ENCODE results near the gene ST6GALNAC4.
"Not testable (repeated sequence)": the region's sequence is repeated elsewhere in the genome, so short reads cannot be mapped to it uniquely, and the experiment has no call there.

ST6GALNAC4 gene

GRCh38 chr9:127878001-127878651 is 38.7 kb downstream of the ST6GALNAC4 start:
- H3K4me3 ChIP-seq: peak overlapping the region; percentile 34 to 60 (median 42)

GRCh38 chr9:127877566-127877998 is 39.3 kb downstream of the ST6GALNAC4 start, which contains the start of gene AK1:
Gene AK1, minus strand, starts transcription at chr9:127877675. Its CDS starts 3,058 bp downstream, at chr9:127874617.
- Histone ChIP-seq H3K27ac (peak within 1 kb of the TSS in 20 of 21 experiments; percentile 41 to 90 (median 81)), H3K4me3 (peak within 1 kb of the TSS; percentile 34 to 60 (median 42))

More at GRCh38 chr9:127878001-127878651, 38.7 kb downstream of the ST6GALNAC4 start:
- peak overlapping the region in 17 of 21 experiments; percentile 41 to 90 (median 82) for H3K27ac ChIP-seq

GRCh38 chr9:127876764-127877562 is 39.9 kb downstream of the ST6GALNAC4 start:
- peak overlapping the region; percentile 34 to 60 (median 42) for H3K4me3 ChIP-seq
- H3K27ac ChIP-seq: peak overlapping the region in 20 of 21 experiments; percentile 41 to 90 (median 81)

- H3K4me3 ChIP-seq: peak overlapping the region in 1 of 7 experiments; percentile 42
- peak overlapping the region in 7 of 21 experiments; percentile 14 to 90 (median 80) for H3K27ac ChIP-seq
Measured at GRCh38 chr9:127876026-127876763, 40.6 kb downstream of the ST6GALNAC4 start.

GRCh38 chr9:127875306-127875966 is 41.4 kb downstream of the ST6GALNAC4 start:
- peak overlapping the region in 11 of 21 experiments; percentile 14 to 90 (median 52) for H3K27ac ChIP-seq
- no peak overlapping the region for H3K4me3 ChIP-seq

- no peak overlapping the region for H3K4me3 ChIP-seq
- peak overlapping the region in 9 of 21 experiments; percentile 41 to 82 (median 56) for H3K27ac ChIP-seq
Measured at GRCh38 chr9:127874301-127875221, 42.3 kb downstream of the ST6GALNAC4 start.

GRCh38 chr9:127873886-127874285 is 43.0 kb downstream of the ST6GALNAC4 start:
- no peak overlapping the region for H3K4me3 ChIP-seq
- H3K27ac ChIP-seq: peak overlapping the region in 8 of 21 experiments; percentile 28 to 73 (median 52)

- Histone ChIP-seq H3K4me3 (no peak overlapping the region), H3K27ac (peak overlapping the region in 5 of 21 experiments; percentile 4 to 73 (median 46))
Measured at GRCh38 chr9:127873223-127873691, 43.6 kb downstream of the ST6GALNAC4 start.

GRCh38 chr9:127872369-127873222 is 44.2 kb downstream of the ST6GALNAC4 start:
- no peak overlapping the region for H3K4me3 ChIP-seq
- peak overlapping the region in 1 of 21 experiments; percentile 4 for H3K27ac ChIP-seq

- H3K4me3 ChIP-seq: no peak overlapping the region
- H3K27ac ChIP-seq: no peak overlapping the region
Measured at GRCh38 chr9:127871531-127871930, 45.3 kb downstream of the ST6GALNAC4 start.

GRCh38 chr9:127870887-127871286 is 46.0 kb downstream of the ST6GALNAC4 start:
- no peak overlapping the region for H3K4me3 ChIP-seq
- no peak overlapping the region for H3K27ac ChIP-seq

GRCh38 chr9:127870153-127870491 is 46.7 kb downstream of the ST6GALNAC4 start:
- H3K27ac ChIP-seq, H3K4me3 ChIP-seq: not testable (repeated sequence)

GRCh38 chr9:127869310-127870152 is 47.3 kb downstream of the ST6GALNAC4 start:
- Histone ChIP-seq H3K4me3 (no peak overlapping the region), H3K27ac (peak overlapping the region in 4 of 21 experiments; percentile 7 to 33 (median 26))

- no peak overlapping the region for H3K4me3 ChIP-seq
- H3K27ac ChIP-seq: peak overlapping the region in 3 of 21 experiments; percentile 8 to 82 (median 30)
Measured at GRCh38 chr9:127868278-127868902, 48.5 kb downstream of the ST6GALNAC4 start.

- Histone ChIP-seq H3K27ac (peak overlapping the region in 6 of 21 experiments; percentile 8 to 82 (median 34)), H3K4me3 (no peak overlapping the region)
Measured at GRCh38 chr9:127867356-127868277, 49.2 kb downstream of the ST6GALNAC4 start.
